ENCODE results near the gene GRID2.

GRID2 gene

GRCh38 chr4:93475730-93476129 is 1172.0 kb downstream of the GRID2 start:
- Histone ChIP-seq H3K9ac (ENCODE audit: low read length) (no peak overlapping the region), H3K4me3 (ENCODE audit: low read length) (no peak overlapping the region), H3K79me2 (ENCODE audit: low read length) (no peaks in the 10 kb centered on the region), H3K9me3 (replicated peaks; ENCODE audit: insufficient read depth, low read length) (no peaks in the 10 kb centered on the region), H3K9me2 (replicated peaks; ENCODE audit: insufficient read depth, low read length) (no peaks in the 10 kb centered on the region), H3K4me2 (ENCODE audit: low read depth, low read length) (no peak overlapping the region), H3K27me3 (replicated peaks; ENCODE audit: insufficient read depth, low read length) (no peaks in the 10 kb centered on the region), H2AFZ (ENCODE audit: low read length) (no peak overlapping the region), H3K36me3 (replicated peaks; ENCODE audit: insufficient read depth, low read length) (no peaks in the 10 kb centered on the region), H4K20me1 (ENCODE audit: insufficient read depth, low read length) (no peaks in the 10 kb centered on the region), H3F3A (ENCODE audit: insufficient read depth, low read length) (no peaks in the 10 kb centered on the region), H3K27ac (ENCODE audit: low read length) (no peak overlapping the region), H3K4me1 (ENCODE audit: low read length) (no peaks in the 10 kb centered on the region)
- DNase-seq = no peak
- TF ChIP-seq EZH2phosphoT487 (IDR thresholded peaks at IDR 0.05; ENCODE audit: low read length) = no peak
- no peak for TF ChIP-seq EZH2 (optimal IDR thresholded peaks at IDR 0.05; ENCODE audit: low read depth, low read length)
- no peak for TF ChIP-seq CTCF (IDR thresholded peaks at IDR 0.05; ENCODE audit: low read length)

GRCh38 chr4:93478805-93479204 is 1175.0 kb downstream of the GRID2 start:
- no peaks in the 10 kb centered on the region for H3K79me2 ChIP-seq (ENCODE audit: low read length)
- no peak overlapping the region for H3K4me3 ChIP-seq (ENCODE audit: low read length)

DNA sequence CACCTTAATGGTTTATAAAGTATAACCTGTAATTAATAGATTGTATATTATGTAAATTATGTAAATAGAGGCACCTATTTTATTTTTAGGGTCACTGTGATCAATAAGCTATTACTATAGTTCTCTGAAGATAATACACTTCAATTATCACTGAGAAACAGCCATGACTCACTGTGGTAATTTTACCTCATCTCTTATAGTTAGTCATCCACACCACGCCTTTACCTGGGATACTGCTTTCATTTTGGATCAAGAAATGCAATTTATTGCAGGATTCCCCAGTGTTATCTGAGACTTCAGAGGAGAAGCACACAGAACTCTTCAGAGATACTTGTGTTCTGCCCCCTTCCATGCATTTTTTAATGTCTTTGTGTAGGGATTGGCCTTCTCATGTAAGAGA is 1176.7 kb downstream of the GRID2 start:
- H2AFZ ChIP-seq (ENCODE audit: low read length) = no peak overlapping the region
- H3K9me2 ChIP-seq (replicated peaks; ENCODE audit: insufficient read depth, low read length) = no peaks in the 10 kb centered on the region
- no peaks in the 10 kb centered on the region for H3K79me2 ChIP-seq (ENCODE audit: low read length)
- TF ChIP-seq CTCF (IDR thresholded peaks at IDR 0.05; ENCODE audit: low read length) (no peak), EZH2 (optimal IDR thresholded peaks at IDR 0.05; ENCODE audit: low read depth, low read length) (no peak), EZH2phosphoT487 (IDR thresholded peaks at IDR 0.05; ENCODE audit: low read length) (no peak)
- no peaks in the 10 kb centered on the region for H4K20me1 ChIP-seq (ENCODE audit: insufficient read depth, low read length)
- no peaks in the 10 kb centered on the region for H3F3A ChIP-seq (ENCODE audit: insufficient read depth, low read length)
- H3K27me3 ChIP-seq (replicated peaks; ENCODE audit: insufficient read depth, low read length) = no peaks in the 10 kb centered on the region
- H3K9me3 ChIP-seq (replicated peaks; ENCODE audit: insufficient read depth, low read length) = no peaks in the 10 kb centered on the region
- H3K4me2 ChIP-seq (ENCODE audit: low read depth, low read length) = no peak overlapping the region
- H3K4me3 ChIP-seq (ENCODE audit: low read length) = no peak overlapping the region
- no peak overlapping the region for H3K9ac ChIP-seq (ENCODE audit: low read length)
- no peaks in the 10 kb centered on the region for H3K4me1 ChIP-seq (ENCODE audit: low read length)
- no peaks in the 10 kb centered on the region for H3K36me3 ChIP-seq (replicated peaks; ENCODE audit: insufficient read depth, low read length)
- no peak for DNase-seq
- no peak overlapping the region for H3K27ac ChIP-seq (ENCODE audit: low read length)

More at GRCh38 chr4:93478805-93479204, 1175.0 kb downstream of the GRID2 start:
- H3K9me2 ChIP-seq (replicated peaks; ENCODE audit: insufficient read depth, low read length) = no peaks in the 10 kb centered on the region
- H3F3A ChIP-seq (ENCODE audit: insufficient read depth, low read length) = no peaks in the 10 kb centered on the region
- no peaks in the 10 kb centered on the region for H3K36me3 ChIP-seq (replicated peaks; ENCODE audit: insufficient read depth, low read length)
- no peaks in the 10 kb centered on the region for H4K20me1 ChIP-seq (ENCODE audit: insufficient read depth, low read length)
- no peak for TF ChIP-seq EZH2phosphoT487 (IDR thresholded peaks at IDR 0.05; ENCODE audit: low read length)
- TF ChIP-seq CTCF (IDR thresholded peaks at IDR 0.05; ENCODE audit: low read length) = no peak
- no peak for TF ChIP-seq EZH2 (optimal IDR thresholded peaks at IDR 0.05; ENCODE audit: low read depth, low read length)
- no peak overlapping the region for H3K27ac ChIP-seq (ENCODE audit: low read length)
- H3K27me3 ChIP-seq (replicated peaks; ENCODE audit: insufficient read depth, low read length) = no peaks in the 10 kb centered on the region
- H3K9ac ChIP-seq (ENCODE audit: low read length) = no peak overlapping the region
- no peak overlapping the region for H2AFZ ChIP-seq (ENCODE audit: low read length)
- no peak overlapping the region for H3K4me2 ChIP-seq (ENCODE audit: low read depth, low read length)
- no peaks in the 10 kb centered on the region for H3K9me3 ChIP-seq (replicated peaks; ENCODE audit: insufficient read depth, low read length)
- DNase-seq = no peak
- no peaks in the 10 kb centered on the region for H3K4me1 ChIP-seq (ENCODE audit: low read length)

All from MM.1S (cell line).